Measurements from ENCODE around the gene ATP1A1.
A peak's percentile ranks its signal among the peaks of the same experiment; 100 is the strongest.

The ATP1A1 gene

DNA sequence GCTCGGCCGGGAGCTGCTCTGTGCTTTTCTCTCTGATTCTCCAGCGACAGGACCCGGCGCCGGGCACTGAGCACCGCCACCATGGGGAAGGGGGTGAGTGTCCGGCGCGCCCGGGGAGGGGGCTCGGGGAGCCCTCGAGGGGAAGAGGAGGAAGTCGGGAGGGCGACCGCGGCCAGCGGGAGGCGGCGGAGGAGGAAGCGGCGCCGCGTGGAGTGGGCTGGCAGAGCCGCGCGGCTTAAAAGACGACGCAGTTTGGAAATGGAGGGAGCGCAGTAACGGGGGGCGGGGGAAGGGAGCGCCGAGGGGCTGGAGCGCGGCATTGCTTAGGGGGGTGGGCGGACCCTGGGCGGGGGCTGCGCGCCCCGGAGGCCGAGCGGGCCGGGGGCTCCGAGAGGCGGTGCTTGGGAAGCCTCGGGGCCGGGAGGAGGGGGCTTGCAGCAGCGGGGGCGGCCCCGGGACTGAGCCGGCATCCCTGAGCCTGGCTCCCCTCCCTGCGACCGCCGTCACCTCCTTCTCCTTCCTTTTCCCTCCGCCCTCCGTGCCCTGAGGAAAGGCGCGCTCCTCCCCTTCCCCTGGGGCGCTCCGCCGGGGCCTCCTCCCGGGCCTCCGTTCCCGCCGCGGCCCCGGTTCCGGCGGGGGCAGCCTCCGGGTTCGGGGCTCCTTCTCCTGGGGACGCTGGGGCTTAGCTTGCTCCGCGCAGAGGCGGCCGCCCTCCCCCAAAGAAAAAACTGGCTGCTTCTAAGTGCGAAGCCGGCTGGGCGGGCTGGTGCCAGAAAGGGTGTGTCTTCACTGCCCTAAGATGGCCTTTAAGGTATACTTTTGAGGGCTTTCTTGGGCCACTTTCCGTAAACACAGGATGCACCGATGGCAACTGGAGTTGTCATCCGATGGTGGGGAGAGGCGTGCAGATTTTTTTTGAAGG is 648 bp downstream of the ATP1A1 start:
- Histone ChIP-seq H3K9me3 (ENCODE audit: severe bottlenecking) (no peaks in the 10 kb centered on the region), H3K27ac (peak overlapping the region; percentile 89), H3K36me3 (0 out of 2 replicates have a peak, but pooled peaks cover 2% of the 10 kb centered on the region), H3K27me3 (ENCODE audit: insufficient read depth, low read depth, severe bottlenecking) (no peaks in the 10 kb centered on the region), H3K4me3 (ENCODE audit: low read depth, low read length) (peak overlapping the region; percentile 79)
- DNase-seq: peak; percentile 50
- TF ChIP-seq, protein P1, sequence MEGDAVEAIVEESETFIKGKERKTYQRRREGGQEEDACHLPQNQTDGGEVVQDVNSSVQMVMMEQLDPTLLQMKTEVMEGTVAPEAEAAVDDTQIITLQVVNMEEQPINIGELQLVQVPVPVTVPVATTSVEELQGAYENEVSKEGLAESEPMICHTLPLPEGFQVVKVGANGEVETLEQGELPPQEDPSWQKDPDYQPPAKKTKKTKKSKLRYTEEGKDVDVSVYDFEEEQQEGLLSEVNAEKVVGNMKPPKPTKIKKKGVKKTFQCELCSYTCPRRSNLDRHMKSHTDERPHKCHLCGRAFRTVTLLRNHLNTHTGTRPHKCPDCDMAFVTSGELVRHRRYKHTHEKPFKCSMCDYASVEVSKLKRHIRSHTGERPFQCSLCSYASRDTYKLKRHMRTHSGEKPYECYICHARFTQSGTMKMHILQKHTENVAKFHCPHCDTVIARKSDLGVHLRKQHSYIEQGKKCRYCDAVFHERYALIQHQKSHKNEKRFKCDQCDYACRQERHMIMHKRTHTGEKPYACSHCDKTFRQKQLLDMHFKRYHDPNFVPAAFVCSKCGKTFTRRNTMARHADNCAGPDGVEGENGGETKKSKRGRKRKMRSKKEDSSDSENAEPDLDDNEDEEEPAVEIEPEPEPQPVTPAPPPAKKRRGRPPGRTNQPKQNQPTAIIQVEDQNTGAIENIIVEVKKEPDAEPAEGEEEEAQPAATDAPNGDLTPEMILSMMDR (IDR thresholded peaks at IDR 0.05; ENCODE audit: low read depth, low read length): no peak

DNA sequence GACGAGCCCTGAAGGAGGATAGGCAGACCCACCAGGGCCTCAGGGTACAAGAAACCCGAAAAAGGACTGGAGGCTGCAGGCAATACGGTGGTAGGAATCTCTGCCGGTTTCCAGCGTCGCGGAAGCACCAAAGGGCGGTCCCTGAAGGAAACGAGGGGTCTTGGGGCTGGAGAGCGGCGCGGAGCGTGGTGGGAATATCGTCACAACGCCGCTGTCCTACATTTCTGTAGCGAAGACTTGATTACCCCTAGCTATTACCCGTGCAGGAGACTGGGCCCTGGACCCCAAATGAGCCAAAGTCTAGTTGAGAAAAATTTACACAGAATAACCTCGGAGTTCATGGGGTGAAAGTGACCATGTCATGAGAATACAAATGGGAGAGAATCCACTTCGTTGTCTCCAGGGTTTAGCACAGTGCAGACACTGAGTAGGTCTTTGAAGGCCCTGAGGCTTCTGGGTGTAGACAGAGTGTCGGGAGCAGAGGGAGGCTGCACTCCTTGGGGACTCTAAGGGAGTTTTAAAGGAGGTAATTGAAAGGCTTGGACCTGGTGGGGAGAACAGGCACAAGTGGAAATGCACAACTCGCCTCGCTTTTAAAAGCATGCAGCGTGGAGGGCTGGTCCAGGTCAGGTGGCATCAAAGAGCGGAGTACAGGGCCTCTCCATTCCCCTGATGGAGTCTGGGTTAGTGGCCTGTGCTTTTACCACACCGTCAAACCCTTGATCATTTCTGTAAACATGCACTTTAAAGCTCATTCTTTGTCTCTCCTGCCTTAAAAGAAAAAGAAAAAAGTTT is 1.5 kb downstream of the ATP1A1 start:
- TF ChIP-seq, protein P1 (IDR thresholded peaks at IDR 0.05; ENCODE audit: low read depth, low read length): no peak
- Histone ChIP-seq H3K27me3 (ENCODE audit: insufficient read depth, low read depth, severe bottlenecking) (no peaks in the 10 kb centered on the region), H3K36me3 (0 out of 2 replicates have a peak, but pooled peaks cover 2% of the 10 kb centered on the region), H3K4me3 (ENCODE audit: low read depth, low read length) (peak overlapping the region; percentile 79), H3K27ac (peak overlapping the region; percentile 89), H3K9me3 (ENCODE audit: severe bottlenecking) (no peaks in the 10 kb centered on the region)
- DNase-seq: no peak

DNA sequence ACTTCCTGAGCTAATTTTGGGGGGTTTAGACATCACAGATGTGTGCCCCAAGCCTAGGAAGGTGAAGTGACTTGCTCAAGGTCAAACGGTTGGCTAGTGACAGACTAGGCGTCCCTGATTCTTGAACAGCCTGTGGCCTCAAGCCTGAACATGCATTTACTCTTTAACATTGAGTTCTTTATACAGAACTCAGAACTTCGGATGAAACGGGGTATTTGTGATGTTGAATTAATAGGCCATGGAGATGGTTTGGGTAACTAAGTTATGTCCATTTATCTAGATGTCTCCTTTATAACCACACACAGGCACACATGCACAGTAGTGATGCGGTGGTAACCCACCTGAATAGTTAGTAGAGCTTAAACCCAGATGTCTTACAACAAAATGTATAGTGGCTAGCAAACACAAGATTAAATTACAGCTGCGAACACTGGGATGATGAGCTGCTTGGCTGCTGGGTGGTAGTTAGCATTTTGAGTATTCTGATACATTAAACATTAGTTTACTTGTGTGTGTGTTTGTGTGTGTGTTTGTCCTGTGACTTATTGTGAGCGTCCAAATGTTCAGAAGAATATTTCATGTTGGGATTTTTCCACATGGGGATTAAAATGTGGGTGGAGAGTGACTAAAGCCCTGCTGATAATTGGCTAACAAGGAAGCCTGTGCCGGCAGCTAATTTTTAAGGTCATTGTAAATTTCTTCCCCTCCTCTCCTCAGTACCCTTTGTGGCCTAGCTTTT is 2.3 kb downstream of the ATP1A1 start:
- DNase-seq: no peak
- 0 out of 2 replicates have a peak, but pooled peaks cover 2% of the 10 kb centered on the region for H3K36me3 ChIP-seq
- TF ChIP-seq, protein P1 (IDR thresholded peaks at IDR 0.05; ENCODE audit: low read depth, low read length): no peak
- H3K27me3 ChIP-seq (ENCODE audit: insufficient read depth, low read depth, severe bottlenecking): no peaks in the 10 kb centered on the region
- peak overlapping the region; percentile 79 for H3K4me3 ChIP-seq (ENCODE audit: low read depth, low read length)
- no peaks in the 10 kb centered on the region for H3K9me3 ChIP-seq (ENCODE audit: severe bottlenecking)
- peak overlapping the region; percentile 89 for H3K27ac ChIP-seq

- no peaks in the 10 kb centered on the region for H3K9me3 ChIP-seq (ENCODE audit: severe bottlenecking)
- H3K27ac ChIP-seq: peak overlapping the region; percentile 9; the same call in 1 of the 2 replicates
- no peaks in the 10 kb centered on the region for H3K27me3 ChIP-seq (ENCODE audit: insufficient read depth, low read depth, severe bottlenecking)
- H3K36me3 ChIP-seq: 0 out of 2 replicates have a peak, but pooled peaks cover 2% of the 10 kb centered on the region
- TF ChIP-seq, protein P1 (IDR thresholded peaks at IDR 0.05; ENCODE audit: low read depth, low read length): no peak
- peak overlapping the region; percentile 7; the same call in 1 of the 2 replicates for H3K4me3 ChIP-seq (ENCODE audit: low read depth, low read length)
- peak; percentile 42 for DNase-seq
Observed at GRCh38 chr1:116375887-116376728, 3.1 kb downstream of the ATP1A1 start.

DNA sequence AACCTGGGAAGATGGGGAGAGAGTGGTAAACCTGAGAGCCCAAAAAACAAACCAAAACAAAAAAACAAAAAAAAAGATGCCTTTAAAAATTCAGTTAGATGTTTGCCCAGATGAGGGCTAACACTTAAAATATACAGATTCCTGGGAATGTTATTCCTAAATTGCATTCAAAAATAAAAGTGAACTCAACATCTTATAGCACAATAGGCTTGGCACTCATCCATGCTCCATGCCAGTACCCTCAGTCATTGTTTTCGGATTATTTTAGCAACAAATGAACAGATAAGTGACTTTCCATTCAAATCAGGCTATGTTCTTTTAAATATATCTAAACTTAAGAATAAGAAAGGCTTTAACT is 3.7 kb downstream of the ATP1A1 start:
- Histone ChIP-seq H3K36me3 (0 out of 2 replicates have a peak, but pooled peaks cover 2% of the 10 kb centered on the region), H3K4me3 (ENCODE audit: low read depth, low read length) (no peak overlapping the region), H3K27me3 (ENCODE audit: insufficient read depth, low read depth, severe bottlenecking) (no peaks in the 10 kb centered on the region), H3K27ac (no peak overlapping the region), H3K9me3 (ENCODE audit: severe bottlenecking) (no peaks in the 10 kb centered on the region)
- no peak for DNase-seq
- TF ChIP-seq, protein P1 (IDR thresholded peaks at IDR 0.05; ENCODE audit: low read depth, low read length): no peak

Data from WERI-Rb-1 (cell line).